ENCODE measurements around the gene CDH24. TPM values are rescaled to one million over a fixed set of nuclear protein-coding genes. Genes with fewer than 3 reads are reported as not detected.

Gene CDH24
- total RNA-seq, 1 donor from 2014 or later, result 1.3 TPM

- ATAC-seq (ENCODE audit: low read depth), result no peak
- peaks cover 13% of the 10 kb centered on the region for H3K4me1 Mint-ChIP-seq
- DNase-seq, result no peak
- no peak for TF ChIP-seq CTCF (IDR thresholded peaks at IDR 0.05)
- H3K27me3 Mint-ChIP-seq, result peaks cover 3% of the 10 kb centered on the region
- H3K36me3 Mint-ChIP-seq (ENCODE audit: low read depth), result no peaks in the 10 kb centered on the region
- intact Hi-C loops (cut with micrococcal nuclease), result loop anchor here (10.0 kb wide), 1 partner anchor 737 kb away; no protein-coding TSS in a partner anchor
- ChIA-PET POLR2A (no interaction called here), CTCF (interaction anchor here (0.9 to 1.5 kb wide), 2 partner anchors 66 to 80 kb away, joined by 4 read pairs; no protein-coding TSS in a partner anchor)
- no peak overlapping the region for H3K27ac Mint-ChIP-seq
- H3K9me3 Mint-ChIP-seq, result no peaks in the 10 kb centered on the region
- no peak overlapping the region for H3K4me3 Mint-ChIP-seq
These were observed 5.1 kb downstream of the CDH24 start for GRCh38 chr14:23052182-23052623.

DNA sequence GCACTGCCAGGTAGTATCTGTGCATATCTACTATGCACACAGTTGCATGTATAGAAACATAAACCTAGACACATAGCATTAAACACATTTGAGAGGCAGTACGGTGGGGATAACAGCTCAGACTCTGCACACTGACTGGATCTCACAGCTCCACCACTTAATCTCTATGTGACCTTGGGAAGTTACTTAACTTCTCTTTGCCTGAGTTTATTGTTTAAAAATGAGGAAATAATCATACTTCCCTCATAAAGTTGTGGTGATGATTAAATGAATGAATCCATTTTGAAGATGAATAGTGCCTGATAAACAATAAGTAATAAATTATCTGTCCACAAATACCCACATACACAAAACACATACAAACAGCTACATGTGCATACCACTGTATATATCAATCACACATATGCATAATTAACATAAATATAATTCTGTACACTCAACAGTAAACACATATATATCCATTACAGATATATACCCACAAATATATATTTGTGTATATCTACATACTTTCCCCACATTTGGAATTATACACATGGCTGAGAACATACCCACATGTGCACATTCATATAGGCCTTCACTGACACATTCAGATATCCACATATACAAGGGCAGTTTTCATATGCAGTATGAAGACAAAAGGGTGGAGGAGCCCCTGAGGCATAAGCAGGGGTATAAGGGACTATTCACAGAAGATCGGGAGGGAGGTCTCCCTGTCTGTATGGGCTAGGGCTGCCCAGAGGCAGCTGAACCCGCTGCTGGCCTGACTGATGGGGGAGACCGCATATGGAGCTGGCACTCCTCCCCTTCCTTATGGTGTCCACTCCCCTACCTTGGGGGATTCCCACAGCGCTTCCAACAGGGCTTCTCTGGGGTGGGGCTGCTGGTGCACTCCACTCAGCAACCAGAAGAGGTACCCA lies 5.9 kb downstream of the CDH24 start:
- ATAC-seq (ENCODE audit: low read depth) (no peak), DNase-seq (no peak)
- POLR2A ChIA-PET, result no interaction called here
- Mint-ChIP-seq H3K27ac (no peak overlapping the region), H3K36me3 (ENCODE audit: low read depth) (no peaks in the 10 kb centered on the region), H3K4me1 (peaks cover 6% of the 10 kb centered on the region), H3K9me3 (no peaks in the 10 kb centered on the region), H3K27me3 (peaks cover 2% of the 10 kb centered on the region), H3K4me3 (no peak overlapping the region)
- no peak for TF ChIP-seq CTCF (IDR thresholded peaks at IDR 0.05)
- intact Hi-C loops (cut with micrococcal nuclease), result loop anchor here (10.0 kb wide), 1 partner anchor 737 kb away; no protein-coding TSS in a partner anchor
- CTCF ChIA-PET, result interaction anchor here (0.9 to 1.5 kb wide), 3 partner anchors 65 to 79 kb away, joined by 4 to 5 read pairs (median 4); no protein-coding TSS in a partner anchor

- H3K4me1 Mint-ChIP-seq, result no peaks in the 10 kb centered on the region
- no peak for DNase-seq
These were observed 8.3 kb downstream of the CDH24 start for GRCh38 chr14:23049011-23049410.

DNA sequence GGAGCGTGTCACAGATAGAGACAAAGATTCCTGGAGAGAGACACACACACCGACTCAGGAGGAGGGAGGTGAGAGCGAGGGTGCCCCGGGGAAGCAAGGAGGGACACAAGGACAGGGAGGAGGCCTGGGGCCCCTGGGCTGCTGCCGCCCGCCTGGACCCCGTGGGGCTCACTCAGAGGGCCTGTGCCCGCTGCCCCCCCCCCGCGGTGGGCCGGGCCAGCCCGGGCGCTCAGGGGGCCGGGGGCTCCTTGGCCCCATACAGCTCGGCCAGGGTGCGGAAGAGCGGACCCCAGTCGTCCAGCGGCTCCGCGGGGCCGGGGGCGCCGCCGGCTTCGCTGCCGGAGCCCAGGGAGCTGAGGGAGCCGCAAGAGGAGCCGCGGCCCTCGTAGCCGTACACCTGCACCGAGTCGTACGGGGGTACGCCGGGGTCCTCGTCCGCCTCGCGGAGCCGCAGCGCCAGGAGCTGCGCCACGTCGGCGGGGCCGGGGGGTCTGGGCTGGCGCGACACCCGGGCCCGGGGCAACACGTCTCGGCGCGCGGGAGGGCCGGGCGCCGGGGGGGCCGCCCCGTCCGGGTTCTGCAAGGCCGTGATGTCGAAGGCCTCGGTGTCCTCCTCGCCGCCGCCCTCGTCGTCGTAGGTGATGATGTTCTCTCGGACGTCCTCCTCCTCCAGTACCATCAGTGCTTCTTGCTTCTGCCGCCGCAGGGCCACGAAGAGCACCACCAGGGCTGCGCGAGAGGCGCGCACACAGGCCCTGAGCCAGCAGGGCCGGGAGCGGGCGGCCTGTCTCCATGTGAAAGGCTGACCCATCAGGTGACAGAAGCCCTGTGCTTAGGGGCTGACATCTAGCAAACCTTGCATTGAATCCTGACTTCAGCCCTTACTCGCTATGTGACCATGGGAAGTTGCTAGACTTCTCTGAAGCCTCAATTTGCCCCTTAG lies 9.3 kb downstream of the CDH24 start:
- Mint-ChIP-seq H3K27ac (no peak overlapping the region), H3K4me1 (no peaks in the 10 kb centered on the region), H3K27me3 (peaks cover 4% of the 10 kb centered on the region), H3K4me3 (no peak overlapping the region), H3K9me3 (no peaks in the 10 kb centered on the region), H3K36me3 (ENCODE audit: low read depth) (no peaks in the 10 kb centered on the region)
- POLR2A ChIA-PET, result no interaction called here
- no peak for TF ChIP-seq CTCF (IDR thresholded peaks at IDR 0.05)
- ATAC-seq (ENCODE audit: low read depth) (no peak), DNase-seq (no peak)
- intact Hi-C loops (cut with micrococcal nuclease), result no loop called here
- CTCF ChIA-PET, result interaction anchor here (0.7 to 1.7 kb wide), 2 partner anchors 10 to 21 kb away, joined by 3 to 4 read pairs; partner anchors contain the start of gene CDH24

More at GRCh38 chr14:23049011-23049410, 8.3 kb downstream of the CDH24 start:
- intact Hi-C loops (cut with micrococcal nuclease), result no loop called here
- CTCF ChIA-PET, result interaction anchor here (0.6 to 0.7 kb wide), 2 partner anchors 20 to 25 kb away, joined by 3 read pairs; no protein-coding TSS in a partner anchor
- no peak for ATAC-seq (ENCODE audit: low read depth)
- Mint-ChIP-seq H3K27me3 (peaks cover 3% of the 10 kb centered on the region), H3K27ac (no peak overlapping the region), H3K36me3 (ENCODE audit: low read depth) (no peaks in the 10 kb centered on the region), H3K4me3 (no peak overlapping the region), H3K9me3 (no peaks in the 10 kb centered on the region)
- no peak for TF ChIP-seq CTCF (IDR thresholded peaks at IDR 0.05)
- POLR2A ChIA-PET, result interaction anchor here (1.0 kb wide), 1 partner anchor 11 kb away, joined by 7 read pairs; no protein-coding TSS in a partner anchor

All from activated B cell treated with CpG ODN at 0.5 μM for 24 hours (primary cell).